Measurements from ENCODE around the gene HIPK3.

HIPK3 gene

GRCh38 chr11:33375688-33376311 lies 118.6 kb downstream of the HIPK3 start, which contains the start of gene KIAA1549L:
Gene KIAA1549L (plus strand): TSS chr11:33376108.
- H3K4me3 ChIP-seq (ENCODE audit: low read depth in 1 of 2, low read length in 1 of 2) = no peak within 1 kb of the TSS
- no peaks in the 10 kb centered on the region for H3K9me3 ChIP-seq
- peaks cover 92% of the 10 kb centered on the region for H3K27me3 ChIP-seq
- peaks cover 0 to 5% of the 10 kb centered on the region in 2 experiments for H3K4me1 ChIP-seq (ENCODE audit: control insufficient read depth in 1 of 2, insufficient read depth in 1 of 2, low read depth in 1 of 2, low read length in 1 of 2)
- TF ChIP-seq CTCF (IDR thresholded peaks at IDR 0.05) = no peak
- no peak within 1 kb of the TSS for H3K27ac ChIP-seq
- H3K36me3 ChIP-seq = no peaks in the 10 kb centered on the region

GRCh38 chr11:33376331-33377310 lies 119.4 kb downstream of the HIPK3 start:
- Histone ChIP-seq H3K9me3 (no peaks in the 10 kb centered on the region), H3K4me3 (ENCODE audit: low read depth in 1 of 2, low read length in 1 of 2) (no peak overlapping the region), H3K27ac (no peak overlapping the region), H3K36me3 (no peaks in the 10 kb centered on the region), H3K4me1 (ENCODE audit: control insufficient read depth in 1 of 2, insufficient read depth in 1 of 2, low read depth in 1 of 2, low read length in 1 of 2) (peaks cover 0 to 5% of the 10 kb centered on the region in 2 experiments), H3K27me3 (peaks cover 95% of the 10 kb centered on the region)
- TF ChIP-seq CTCF (IDR thresholded peaks at IDR 0.05) = no peak

GRCh38 chr11:33377412-33378370 lies 120.5 kb downstream of the HIPK3 start:
- TF ChIP-seq CTCF (IDR thresholded peaks at IDR 0.05) = no peak
- Histone ChIP-seq H3K27ac (no peak overlapping the region), H3K36me3 (no peaks in the 10 kb centered on the region), H3K27me3 (peaks cover 100% of the 10 kb centered on the region), H3K9me3 (no peaks in the 10 kb centered on the region), H3K4me1 (ENCODE audit: control insufficient read depth in 1 of 2, insufficient read depth in 1 of 2, low read depth in 1 of 2, low read length in 1 of 2) (peaks cover 0 to 5% of the 10 kb centered on the region in 2 experiments), H3K4me3 (ENCODE audit: low read depth in 1 of 2, low read length in 1 of 2) (no peak overlapping the region)

GRCh38 chr11:33379947-33380346 lies 122.8 kb downstream of the HIPK3 start:
- TF ChIP-seq CTCF (IDR thresholded peaks at IDR 0.05) = no peak
- H3K36me3 ChIP-seq = no peaks in the 10 kb centered on the region
- peaks cover 0 to 5% of the 10 kb centered on the region in 2 experiments for H3K4me1 ChIP-seq (ENCODE audit: control insufficient read depth in 1 of 2, insufficient read depth in 1 of 2, low read depth in 1 of 2, low read length in 1 of 2)
- H3K27ac ChIP-seq = no peak overlapping the region
- H3K27me3 ChIP-seq = peaks cover 80% of the 10 kb centered on the region
- no peak overlapping the region for H3K4me3 ChIP-seq (ENCODE audit: low read depth in 1 of 2, low read length in 1 of 2)
- no peaks in the 10 kb centered on the region for H3K9me3 ChIP-seq

All from neutrophil (primary cell).